ENCODE measurements around the gene SLC25A24.
"Not testable (repeated sequence)": the region's sequence is repeated elsewhere in the genome, so short reads cannot be mapped to it uniquely, and the experiment has no call there.

The SLC25A24 gene

DNA sequence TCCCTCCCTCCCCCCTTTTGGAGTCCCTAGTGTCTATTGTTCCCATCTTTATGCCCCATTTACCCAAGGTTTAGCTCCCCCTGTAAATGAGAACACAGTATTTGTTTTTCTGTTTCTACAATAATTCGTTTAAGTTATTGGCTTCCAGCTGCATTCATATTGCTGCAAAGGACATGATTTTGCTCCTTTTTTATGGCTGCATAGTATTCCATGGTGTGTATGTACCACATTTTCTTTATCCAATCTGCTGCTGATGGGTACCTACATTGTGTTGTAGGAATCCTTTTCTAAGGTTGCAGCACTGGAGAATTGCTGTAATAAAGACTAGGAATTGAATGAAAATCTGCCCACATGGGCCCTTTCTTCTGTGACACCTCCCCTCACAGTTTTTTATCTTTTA is 6.8 kb downstream of the SLC25A24 start:
- no peak for DNase-seq

DNA sequence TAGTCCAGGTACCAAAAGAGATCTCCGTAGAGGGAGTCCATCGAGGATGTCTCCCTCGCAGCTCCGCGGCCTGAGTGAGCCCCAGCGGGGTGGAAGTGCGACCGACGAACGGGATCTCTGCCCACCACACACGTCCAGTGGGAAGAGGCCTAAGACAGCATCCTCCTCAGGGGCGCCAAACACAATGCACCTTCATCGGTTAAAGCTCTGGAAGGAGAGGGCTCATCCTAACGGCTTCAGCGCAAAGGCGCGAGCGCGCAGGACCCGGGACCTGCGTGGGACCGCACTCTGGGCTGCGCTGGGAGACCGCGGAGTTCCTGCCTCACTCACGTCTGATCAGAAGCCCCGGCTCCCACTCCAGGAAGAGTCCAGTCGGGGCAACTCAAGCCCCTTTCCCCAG is 7.6 kb downstream of the SLC25A24 start:
- DNase-seq: no peak

DNA sequence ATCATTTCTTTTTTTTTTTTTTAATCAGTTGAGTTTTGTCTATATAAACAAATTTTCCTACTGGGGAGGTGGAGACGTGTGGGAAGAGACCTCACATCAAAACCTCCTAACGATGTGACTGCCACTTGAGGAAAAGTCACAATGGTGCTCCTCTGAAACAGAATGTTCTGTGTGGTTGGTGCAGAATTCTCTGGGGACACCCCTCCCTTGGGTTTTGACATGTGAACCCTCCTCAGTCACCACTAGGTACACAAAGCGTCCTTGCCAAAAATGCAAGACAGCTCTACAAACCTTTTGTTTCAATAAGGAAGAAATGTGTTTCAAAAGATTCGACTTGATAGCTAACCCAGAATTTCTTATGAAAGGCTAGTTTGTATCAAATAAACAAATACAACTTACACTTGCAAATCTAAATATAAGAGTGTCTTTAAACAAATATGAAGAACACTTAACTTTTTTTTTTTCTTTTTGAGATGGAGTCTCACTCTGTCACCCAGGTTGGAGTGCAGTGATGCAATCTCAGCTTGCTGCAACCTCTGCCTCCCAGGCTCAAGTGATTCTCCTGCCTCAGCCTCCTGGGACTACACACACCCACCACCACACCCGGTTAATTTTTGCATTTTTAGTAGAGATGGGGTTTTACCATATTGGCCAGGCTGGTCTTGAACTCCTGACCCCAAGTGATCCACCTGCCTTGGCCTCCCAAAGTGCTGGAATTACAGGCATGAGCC is 9.3 kb downstream of the SLC25A24 start:
- no peak for DNase-seq

DNA sequence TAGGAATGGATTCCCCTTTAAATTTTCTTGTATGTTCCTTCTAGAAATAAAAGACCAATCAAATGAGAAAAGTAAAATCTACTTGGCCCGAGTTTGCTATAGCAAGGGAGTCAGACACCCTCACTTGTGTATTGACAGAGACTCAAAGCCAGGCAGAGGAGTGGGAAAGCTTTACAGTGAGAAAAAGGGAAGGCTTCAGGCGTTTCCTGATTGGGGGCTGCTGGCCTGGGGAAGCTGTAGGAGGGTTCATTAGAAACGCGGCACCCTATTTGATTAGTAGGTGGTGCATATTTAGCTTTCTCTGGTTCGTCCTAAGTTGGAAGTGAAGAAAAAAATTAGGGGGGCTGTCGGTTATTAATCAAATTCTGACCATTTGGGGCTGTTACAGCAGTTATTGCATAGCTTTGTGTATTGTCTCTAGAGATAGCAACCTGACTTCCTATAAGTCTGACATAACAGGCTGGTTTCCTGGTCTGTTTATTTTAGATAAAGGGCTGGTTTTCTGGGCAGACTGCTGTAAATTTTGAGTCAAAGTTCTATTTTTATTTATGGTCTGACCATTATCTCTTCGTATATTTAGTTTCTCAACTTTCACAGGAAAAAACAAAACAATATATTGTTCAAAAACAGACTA is 10.0 kb downstream of the SLC25A24 start:
- DNase-seq: no peak

DNA sequence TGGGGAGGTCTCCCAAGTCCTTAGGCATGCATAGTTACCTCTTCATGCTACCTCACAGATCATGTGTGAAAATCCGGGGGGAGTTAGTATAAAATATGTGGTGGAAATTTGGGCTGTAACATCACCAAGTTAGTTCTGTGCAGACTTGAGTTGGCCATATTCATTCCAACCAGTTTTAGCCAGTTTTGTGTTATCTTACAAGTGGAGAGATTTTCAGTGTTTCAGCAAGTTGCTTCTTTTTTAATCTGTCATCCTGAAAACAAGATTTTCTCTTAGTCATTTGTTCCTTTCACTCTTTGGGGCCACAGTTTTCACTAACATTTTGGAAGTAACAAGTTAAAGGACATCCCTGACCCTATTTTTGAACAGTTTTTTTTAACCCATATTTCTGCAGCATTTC is 11.3 kb downstream of the SLC25A24 start:
- no peak for DNase-seq

DNA sequence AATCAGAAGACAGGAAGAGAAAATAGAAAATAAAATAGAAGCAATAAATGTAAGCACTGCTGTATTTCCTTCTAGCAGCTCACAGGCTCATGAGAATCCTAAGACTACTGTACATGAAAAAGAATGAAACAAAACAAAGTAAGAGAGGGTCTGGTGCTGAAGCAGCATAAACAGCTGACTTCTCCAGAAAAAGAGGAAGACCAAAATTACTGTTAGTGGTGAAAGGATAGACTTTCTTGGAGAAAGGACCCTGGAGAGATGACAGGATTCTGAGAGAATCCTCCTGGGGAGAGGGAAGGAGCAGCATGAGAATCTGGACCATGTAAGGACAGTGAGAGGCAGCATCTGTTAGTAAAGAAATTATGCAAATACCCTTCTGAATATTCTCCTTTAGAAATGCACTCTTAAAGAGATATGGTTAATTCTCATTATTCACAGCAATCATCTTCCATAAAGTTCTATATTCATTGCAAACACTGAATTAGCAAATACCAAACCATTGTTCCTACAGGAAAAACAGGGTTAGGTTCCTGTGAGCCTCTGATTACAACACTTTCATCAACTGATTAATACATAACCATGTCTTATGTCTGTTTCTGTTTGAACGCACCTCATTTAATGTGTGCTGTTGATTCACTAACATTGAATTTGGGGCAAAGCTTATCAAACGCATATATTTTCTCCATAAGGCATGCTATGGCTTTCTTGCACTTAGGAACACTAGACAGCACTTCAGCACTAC is 17.0 kb downstream of the SLC25A24 start:
- no peak for DNase-seq

DNA sequence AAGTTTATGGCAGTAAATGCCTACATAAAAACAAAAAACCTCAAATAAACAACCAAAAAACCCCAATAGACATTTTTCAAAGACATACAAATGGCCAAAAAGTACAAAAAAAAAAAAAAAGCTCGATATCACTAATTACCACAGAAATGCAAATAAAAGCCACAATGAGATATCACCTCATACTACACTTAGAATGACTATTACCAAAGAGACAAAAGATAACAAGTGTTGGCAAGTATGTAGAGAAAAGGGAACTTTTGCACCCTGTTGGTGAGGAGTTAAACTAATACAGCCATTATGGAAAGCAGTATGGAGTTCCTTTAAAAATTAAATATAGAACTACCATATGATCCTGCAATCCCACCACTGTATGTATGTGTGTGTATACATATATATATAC is 21.1 kb downstream of the SLC25A24 start:
- DNase-seq: no peak

DNA sequence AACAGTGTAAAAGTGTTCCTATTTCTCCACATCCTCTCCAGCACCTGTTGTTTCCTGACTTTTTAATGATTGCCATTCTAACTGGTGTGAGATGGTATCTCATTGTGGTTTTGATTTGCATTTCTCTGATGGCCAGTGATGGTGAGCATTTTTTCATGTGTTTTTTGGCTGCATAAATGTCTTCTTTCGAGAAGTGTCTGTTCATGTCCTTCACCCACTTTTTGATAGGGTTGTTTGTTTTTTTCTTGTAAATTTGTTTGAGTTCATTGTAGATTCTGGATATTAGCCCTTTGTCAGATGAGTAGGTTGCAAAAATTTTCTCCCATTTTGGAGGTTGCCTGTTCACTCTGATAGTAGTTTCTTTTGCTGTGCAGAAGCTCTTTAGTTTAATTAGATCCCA is 37.7 kb downstream of the SLC25A24 start:
- DNase-seq: not testable (repeated sequence)

DNA sequence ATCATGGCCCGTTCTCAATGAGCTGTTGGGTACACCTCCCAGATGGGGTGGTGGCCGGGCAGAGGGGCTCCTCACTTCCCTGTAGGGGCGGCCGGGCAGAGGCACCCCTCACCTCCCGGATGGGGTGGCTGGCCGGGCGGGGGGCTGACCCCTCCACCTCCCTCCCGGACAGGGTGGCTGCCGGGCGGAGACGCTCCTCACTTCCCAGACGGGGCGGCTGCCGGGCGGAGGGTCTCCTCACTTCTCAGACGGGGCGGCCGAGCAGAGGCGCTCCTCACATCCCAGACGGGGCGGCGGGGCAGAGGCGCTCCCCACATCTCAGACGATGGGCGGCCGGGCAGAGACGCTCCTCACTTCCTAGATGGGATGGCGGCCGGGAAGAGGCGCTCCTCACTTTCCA is 40.2 kb downstream of the SLC25A24 start:
- DNase-seq: not testable (repeated sequence)

DNA sequence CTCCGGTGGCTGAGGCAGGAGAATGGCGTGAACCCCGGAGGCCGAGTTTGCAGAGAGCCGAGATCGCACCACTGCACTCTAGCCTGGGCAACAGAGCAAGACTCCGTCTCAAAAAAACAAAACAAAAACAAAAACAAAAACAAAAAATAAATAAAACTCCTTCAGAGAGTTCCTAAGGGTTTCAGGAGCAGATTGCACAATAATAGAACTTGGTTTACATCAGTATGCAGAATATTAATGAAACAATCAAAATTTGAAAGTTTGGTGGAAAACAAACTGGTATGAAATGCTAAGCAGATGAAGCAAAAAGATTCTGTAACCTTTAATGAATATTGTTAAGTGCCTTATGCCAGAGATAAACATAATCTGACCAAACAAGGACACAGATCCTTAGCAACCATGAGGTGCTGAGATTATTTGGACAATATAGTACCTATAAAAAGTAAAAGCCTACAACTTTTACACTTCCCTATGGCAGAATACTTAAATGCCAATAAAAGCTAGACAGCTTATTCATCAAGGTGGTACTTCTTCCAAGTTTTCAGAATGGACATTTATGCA is 41.2 kb downstream of the SLC25A24 start:
- no peak for DNase-seq

DNA sequence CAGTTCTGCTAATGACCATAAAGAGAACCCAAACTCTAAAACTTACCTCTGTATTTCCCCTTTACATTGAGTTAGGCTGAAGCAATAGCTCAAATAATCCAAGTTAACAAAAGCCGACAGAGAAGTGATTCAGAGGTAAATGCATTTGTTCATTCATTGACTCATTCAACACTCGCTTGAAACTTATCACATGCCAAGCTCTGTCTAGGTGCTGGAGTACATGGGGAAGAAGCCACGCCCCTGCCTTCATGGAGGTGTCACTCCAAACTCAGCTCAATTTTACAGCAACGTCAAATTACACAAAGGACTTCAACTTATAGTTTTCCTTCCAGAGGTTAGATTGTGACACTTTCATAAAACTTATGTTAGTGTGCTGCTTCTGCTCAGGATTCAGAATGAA is 45.8 kb downstream of the SLC25A24 start:
- no peak for DNase-seq

DNA sequence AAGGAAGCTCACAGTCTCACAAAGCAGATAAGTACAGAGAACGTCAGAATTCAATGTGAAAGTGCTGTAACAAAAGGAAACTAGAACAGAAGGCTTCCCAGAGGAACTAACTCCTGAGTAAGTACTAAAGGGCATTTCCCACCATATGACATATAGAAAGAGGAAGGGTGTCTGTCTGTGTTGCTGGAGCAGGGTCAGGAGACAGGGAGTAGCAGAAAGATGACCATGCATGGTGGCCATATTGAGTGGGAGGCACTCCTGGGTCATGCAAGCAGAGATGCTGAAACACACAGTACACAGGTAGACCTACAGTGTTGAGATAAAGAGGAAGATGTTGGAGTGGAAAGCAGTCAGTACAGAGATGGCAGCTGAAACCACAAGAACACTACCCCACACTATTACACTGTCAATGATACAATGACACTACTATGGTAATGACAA is 47.3 kb downstream of the SLC25A24 start:
- no peak for DNase-seq

DNA sequence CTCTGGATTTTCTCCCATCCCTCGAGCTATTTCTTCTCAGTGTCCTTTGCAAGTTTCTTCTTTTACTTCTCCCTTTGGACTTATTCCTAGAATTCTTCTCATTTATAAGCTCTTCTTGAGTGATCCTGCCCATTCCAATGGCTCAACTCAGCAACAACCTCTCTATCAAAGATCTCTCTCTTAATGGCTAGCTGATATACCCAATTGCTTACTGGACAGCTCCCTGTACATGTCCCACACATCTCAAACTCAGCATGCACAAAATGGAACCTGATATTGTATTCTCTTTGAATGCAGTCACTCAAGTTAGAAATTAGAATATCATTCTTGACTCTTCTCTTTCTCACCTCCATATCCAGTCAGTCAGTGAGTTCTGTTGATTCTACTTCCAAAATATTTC is 48.6 kb downstream of the SLC25A24 start:
- no peak for DNase-seq

DNA sequence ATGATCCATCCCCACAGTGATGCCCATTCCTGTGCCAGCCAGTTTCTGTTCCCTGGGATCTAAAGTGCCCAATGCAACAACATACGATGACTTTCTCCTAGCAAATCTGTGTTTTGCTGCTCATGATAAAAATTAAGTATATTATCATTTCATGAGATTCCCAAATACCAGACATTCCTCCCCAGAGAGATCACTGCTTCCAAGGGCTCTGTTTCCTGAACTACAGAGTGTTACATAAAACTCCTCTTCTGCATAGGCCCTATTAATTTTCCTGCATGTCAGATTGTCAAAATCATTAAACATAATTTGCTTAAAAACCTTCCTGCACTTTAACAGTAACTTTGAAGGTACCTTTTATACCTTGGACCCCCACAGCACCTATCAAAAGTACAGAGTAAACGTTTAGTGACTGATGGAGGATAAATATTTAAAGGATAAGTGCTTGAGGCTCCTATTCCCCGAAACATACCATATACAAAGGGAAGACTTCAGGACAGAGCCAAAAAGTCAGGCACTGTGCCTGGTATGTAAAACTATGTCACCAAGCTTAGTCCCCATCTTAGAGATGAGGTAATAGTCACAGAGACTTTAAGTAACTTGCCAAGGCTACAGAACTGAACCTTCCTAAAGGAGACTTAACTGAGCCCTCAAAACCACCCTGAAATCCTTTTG is 50.2 kb downstream of the SLC25A24 start:
- DNase-seq: no peak

DNA sequence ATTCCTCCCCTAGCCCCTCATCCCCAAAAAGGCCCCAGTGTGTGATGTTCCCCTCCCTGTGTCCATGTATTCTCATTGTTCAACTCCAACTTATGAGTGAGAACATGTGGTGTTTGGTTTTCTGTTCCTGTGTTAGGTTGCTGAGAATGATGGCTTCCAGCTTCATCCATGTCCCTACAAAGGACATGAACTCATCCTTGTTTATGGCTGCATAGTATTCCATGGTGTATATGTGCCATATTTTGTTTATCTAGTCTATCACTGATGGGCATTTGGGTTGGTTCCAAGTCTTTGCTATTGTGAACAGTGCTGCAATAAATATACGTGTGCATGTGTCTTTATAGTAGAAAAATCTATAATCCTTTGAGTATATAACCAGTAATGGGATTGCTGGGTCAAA is 55.6 kb downstream of the SLC25A24 start:
- DNase-seq: not testable (repeated sequence)

DNA sequence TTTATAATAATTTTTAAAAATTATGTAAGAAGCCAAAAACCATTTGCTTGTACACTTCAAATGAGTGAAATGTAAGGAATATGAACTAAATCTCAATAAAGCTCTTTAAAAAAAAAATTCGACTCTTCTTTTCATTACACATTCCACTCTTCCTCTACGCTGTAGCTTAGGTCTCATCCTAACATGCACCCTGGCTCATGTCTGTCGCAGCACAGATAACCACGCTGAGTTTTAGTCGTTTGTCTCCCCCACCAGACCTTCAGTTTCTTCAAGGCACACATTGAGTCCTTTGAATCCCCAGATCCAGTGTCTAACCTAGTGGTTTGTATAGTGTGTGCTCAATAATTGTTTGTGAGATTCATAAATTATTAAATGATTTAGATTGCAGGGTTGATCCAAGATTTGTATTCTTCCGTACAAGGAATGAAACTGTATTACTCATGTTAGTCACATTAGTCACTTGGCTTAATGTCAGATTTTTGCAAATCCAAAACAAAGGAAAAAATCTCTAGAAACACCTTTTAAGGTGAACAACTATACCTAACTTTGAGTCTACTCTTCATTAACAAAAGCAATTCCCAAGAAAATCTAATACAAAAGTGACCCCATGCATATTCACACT is 57.3 kb downstream of the SLC25A24 start:
- no peak for DNase-seq

DNA sequence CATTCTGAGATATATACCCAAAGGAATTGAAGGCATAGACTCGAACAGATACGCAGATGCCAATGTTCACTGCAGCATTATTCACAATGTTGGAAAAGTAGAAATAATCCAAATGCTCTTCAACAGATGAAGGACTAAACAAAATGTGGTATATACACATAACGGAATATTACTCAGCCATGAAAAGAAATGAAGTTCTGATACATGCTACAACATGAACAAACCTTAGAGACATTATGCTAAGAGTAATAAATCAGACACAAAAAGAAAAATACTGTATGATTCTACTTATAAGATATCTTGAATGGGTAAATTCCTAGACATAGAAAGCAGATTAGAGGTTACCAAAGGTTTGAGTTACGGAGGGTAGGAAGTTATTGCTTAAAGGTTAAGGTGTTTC is 57.9 kb downstream of the SLC25A24 start:
- DNase-seq: no peak

DNA sequence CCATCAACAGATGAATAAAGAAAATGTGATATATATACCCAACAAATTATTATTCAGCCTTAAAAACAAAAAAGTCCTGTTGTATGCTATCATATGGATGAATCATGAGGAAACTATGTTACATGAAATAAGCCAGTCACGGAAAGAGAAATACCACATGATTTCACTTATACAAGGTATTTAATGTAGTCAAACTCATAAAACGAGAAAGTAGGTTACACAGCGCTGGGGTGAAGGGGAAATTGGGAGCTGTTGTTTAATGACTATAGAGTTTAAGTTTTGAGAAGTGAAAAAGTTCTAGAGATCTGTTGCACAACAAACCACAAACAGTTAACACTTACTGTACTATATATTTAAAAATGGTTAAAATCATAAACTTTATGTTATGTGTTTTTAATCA is 58.5 kb downstream of the SLC25A24 start:
- no peak for DNase-seq

DNA sequence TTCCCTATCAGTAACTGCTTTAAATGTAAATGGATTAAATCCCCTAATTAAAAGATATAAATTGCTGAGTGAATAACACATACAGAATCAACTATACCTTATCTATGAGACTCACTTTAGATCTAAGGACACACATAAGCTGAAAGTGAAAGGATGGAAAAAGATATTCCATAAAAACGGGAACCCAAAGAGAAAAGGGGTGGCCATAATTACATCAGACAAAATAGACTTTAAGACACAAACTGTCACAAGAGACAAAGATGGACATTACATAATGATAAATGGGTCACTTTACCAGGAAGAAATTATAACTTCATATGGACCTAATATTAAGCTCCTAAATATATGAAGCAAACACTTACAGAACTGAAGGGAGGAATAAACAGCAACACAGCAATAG is 59.2 kb downstream of the SLC25A24 start:
- DNase-seq: no peak

DNA sequence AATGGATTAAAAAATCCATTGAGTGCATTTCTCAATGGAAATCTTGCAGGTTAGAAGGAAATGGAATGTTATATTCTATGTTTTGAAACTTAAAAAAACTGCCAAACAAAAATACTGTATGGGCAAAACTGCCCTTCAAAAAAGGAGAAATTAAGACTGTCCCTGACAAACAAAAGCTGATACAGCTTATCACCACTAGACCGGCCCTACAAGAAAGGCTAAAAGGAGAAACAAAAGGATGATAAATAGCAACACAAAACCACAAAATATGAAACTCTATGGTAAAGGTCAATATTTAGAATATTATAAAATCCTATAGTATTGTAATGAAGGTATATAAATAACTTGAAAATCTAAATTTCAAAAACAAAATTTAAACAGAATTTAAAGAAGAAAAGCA is 60.0 kb downstream of the SLC25A24 start:
- no peak for DNase-seq

DNA sequence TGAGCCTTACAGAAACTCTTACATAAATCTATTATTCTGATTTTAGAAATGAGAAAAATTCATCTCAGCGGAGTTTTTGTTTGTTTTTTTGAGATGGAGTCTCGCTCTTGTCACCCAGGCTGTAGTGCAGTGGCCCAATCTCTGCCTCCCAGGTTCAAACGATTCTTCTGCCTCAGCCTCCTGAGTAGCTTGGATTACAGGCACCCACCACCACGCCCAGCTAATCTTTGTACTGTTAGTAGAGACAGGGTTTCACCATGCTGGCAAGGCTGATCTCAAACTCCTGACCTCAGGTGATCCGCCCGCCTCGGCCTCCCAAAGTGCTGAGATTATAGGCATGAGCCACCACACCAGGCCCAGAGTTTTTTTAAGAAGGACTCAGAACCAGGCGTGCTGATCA is 60.6 kb downstream of the SLC25A24 start:
- DNase-seq: not testable (repeated sequence)

DNA sequence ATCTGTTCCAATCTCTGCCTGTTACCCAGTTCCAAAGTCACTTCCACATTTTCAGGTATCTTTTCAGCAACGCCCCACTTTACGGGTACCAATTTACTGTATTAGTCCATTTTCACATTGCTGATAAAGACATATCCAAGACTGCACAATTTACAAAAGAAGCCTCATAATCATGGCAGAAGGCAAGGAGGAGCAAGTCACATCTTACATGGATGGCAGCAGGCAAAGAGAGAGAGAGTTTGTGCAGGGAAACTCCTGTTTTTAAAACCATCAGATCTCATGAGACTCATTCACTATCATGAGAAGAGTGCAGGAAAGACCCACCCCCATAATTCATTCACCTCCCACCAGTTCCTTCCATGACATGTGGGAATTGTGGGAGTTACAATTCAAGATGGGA is 67.0 kb downstream of the SLC25A24 start:
- not testable (repeated sequence) for DNase-seq

DNA sequence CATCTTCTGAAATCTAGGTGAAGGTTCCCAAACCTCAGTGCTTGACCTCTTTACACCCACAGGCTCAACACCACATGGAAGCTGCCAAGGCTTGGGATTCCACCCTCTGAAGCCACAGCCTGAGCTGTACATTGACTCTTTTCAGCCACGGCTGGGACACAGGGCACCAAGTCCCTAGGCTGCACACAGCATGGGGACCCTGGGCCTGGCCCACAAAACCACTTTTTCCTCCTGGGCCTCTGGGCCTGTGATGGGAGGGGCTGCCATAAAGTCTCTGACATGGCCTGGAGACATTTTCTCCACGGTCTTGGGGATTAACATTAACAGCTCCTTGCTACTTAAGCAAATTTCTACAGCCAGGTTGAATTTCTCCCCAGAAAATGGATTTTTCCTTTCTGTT is 67.8 kb downstream of the SLC25A24 start:
- not testable (repeated sequence) for DNase-seq

All from NCI-H510A treated with DMSO at 0.1 percent for 48 hours (cell line).